H1 (cell line): Measurements from ENCODE around the gene DOP1A. TPM values are rescaled to one million over a fixed set of nuclear protein-coding genes. Genes with fewer than 3 reads are reported as not detected.

Experiments used
- CTCF ChIA-PET: fragments of 300-600 bp; sonication (Branson Sonifier 250); formaldehyde crosslinking; loops from one replicate; lab custom pipeline; 2021; ENCODE audit not compliant: partially characterized antibody; lab: Charles Lee
- POLR2A ChIA-PET: fragments of 300-600 bp; sonication (Branson Sonifier 250); formaldehyde crosslinking; loops from one replicate; lab custom pipeline; 2021; ENCODE audit warnings: inconsistent platforms; ENCODE audit not compliant: partially characterized antibody; lab: Charles Lee
- DNase-seq, 2 experiments: peaks; one replicate each; pipeline versions ENCODE4 v3.0.0 to v3.0.0-alpha.2; 2010 to 2022; ENCODE audit warnings: low spot score in 2 of 2, low read depth in 1 of 2, mixed read lengths in 1 of 2
- FAIRE-seq: peaks from 2 replicates; lab custom pipeline; 2011; peaks lifted over from hg19 to GRCh38; lab: Jason Lieb, UNC
- H2AFZ ChIP-seq: 2 replicates; pipeline ENCODE4 v1.8.1; 2012; ENCODE audit warnings: low read length, inconsistent platforms
- H2AK5ac ChIP-seq: 2 replicates; pipeline ENCODE4 v1.6.1; 2013; ENCODE audit warnings: low read depth, low read length
- H2BK120ac ChIP-seq: replicated peaks from 2 replicates; pipeline ENCODE3; 2013; ENCODE audit warnings: low read depth, low read length, inconsistent platforms
- H2BK12ac ChIP-seq: 2 replicates; pipeline ENCODE4 v1.6.1; 2013; ENCODE audit warnings: low read depth, low read length
- H2BK15ac ChIP-seq: 2 replicates; pipeline ENCODE4 v1.6.1; 2013; ENCODE audit warnings: low read length
- H2BK20ac ChIP-seq: 2 replicates; pipeline ENCODE4 v1.6.1; 2013; ENCODE audit warnings: low read length
- H2BK5ac ChIP-seq: 2 replicates; pipeline ENCODE4 v1.6.1; 2013; ENCODE audit warnings: low read depth, low read length
- H3K14ac ChIP-seq: 2 replicates; pipeline ENCODE4 v1.6.1; 2013; ENCODE audit warnings: inconsistent platforms; ENCODE audit not compliant: insufficient read length
- H3K18ac ChIP-seq: 2 replicates; pipeline ENCODE4 v1.6.1; 2013; ENCODE audit warnings: low read length; ENCODE audit errors: extremely low read depth
- H3K23ac ChIP-seq: 2 replicates; pipeline ENCODE4 v1.6.1; 2013; ENCODE audit warnings: inconsistent platforms; ENCODE audit not compliant: insufficient read length
- H3K23me2 ChIP-seq: 2 replicates; pipeline ENCODE4 v1.6.1; 2013; ENCODE audit warnings: low read depth, low read length
- H3K27ac ChIP-seq: 2 replicates; pipeline ENCODE4 v1.6.1; 2011; ENCODE audit warnings: low read depth, low read length, inconsistent platforms
- H3K27me3 ChIP-seq, 4 experiments: replicated peaks in 1 of 4; 1 replicate in 1 of 4; 2 replicates in 3 of 4; pipeline versions ENCODE4 v1.6.1 to v1.8.1; 2011 to 2013; ENCODE audit warnings: low read length in 3 of 4, mild to moderate bottlenecking in 3 of 4, inconsistent platforms in 2 of 4, mixed read lengths in 2 of 4, moderate library complexity in 1 of 4; ENCODE audit not compliant: control insufficient read depth in 3 of 4, insufficient read depth in 3 of 4; ENCODE audit errors: extremely low read depth in 1 of 4
- H3K36me3 ChIP-seq, 4 experiments: 2 replicates each; pipeline versions ENCODE4 v1.6.1 to v1.8.1; 2011 to 2013; ENCODE audit warnings: mild to moderate bottlenecking in 4 of 4, low read length in 3 of 4, moderate library complexity in 2 of 4, control low read depth in 1 of 4, inconsistent platforms in 1 of 4; ENCODE audit not compliant: insufficient read depth in 4 of 4, control insufficient read depth in 2 of 4
- H3K4ac ChIP-seq: replicated peaks from 2 replicates; pipeline ENCODE3; 2013; ENCODE audit warnings: low read length, low read depth, mixed read lengths, inconsistent platforms; ENCODE audit not compliant: insufficient read length
- H3K4me1 ChIP-seq, 4 experiments: replicated peaks in 1 of 4; 1 replicate in 1 of 4; 2 replicates in 3 of 4; pipeline versions ENCODE4 v1.6.1 to v1.8.1; 2011 to 2013; ENCODE audit warnings: low read length in 3 of 4, inconsistent platforms in 2 of 4, mixed read lengths in 1 of 4; ENCODE audit not compliant: insufficient read depth in 4 of 4, control insufficient read depth in 3 of 4
- H3K4me2 ChIP-seq, 2 experiments: 2 replicates each; pipeline versions ENCODE4 v1.6.1 to v1.8.1; 2011 to 2013; ENCODE audit warnings: low read depth in 2 of 2, low read length in 2 of 2, control low read depth in 1 of 2, inconsistent platforms in 1 of 2, mild to moderate bottlenecking in 1 of 2; ENCODE audit not compliant: insufficient read depth in 1 of 2
- H3K4me3 ChIP-seq, 4 experiments: fragments of 200-600, 300-600 bp in 1 of 4; sonication (generic), shearing (Covaris generic), sonication (Bioruptor Twin) in 1 of 4; 2 replicates each; pipeline versions ENCODE4 v1.5.1 to v1.8.1; 2011 to 2016; ENCODE audit warnings: low read length in 4 of 4, low read depth in 3 of 4, control low read depth in 2 of 4, inconsistent platforms in 2 of 4, mild to moderate bottlenecking in 2 of 4, mixed read lengths in 1 of 4, moderate library complexity in 1 of 4; ENCODE audit not compliant: insufficient read depth in 2 of 4; ENCODE audit errors: extremely low read depth in 1 of 4
- H3K56ac ChIP-seq: replicated peaks from 2 replicates; pipeline ENCODE3; 2013; ENCODE audit warnings: low read depth, mild to moderate bottlenecking, mixed read lengths, low read length, inconsistent platforms; ENCODE audit not compliant: insufficient read length
- H3K79me1 ChIP-seq: 2 replicates; pipeline ENCODE4 v1.6.1; 2013; ENCODE audit warnings: low read depth, low read length, control low read depth
- H3K79me2 ChIP-seq, 2 experiments: 2 replicates each; pipeline versions ENCODE4 v1.6.1 to v1.8.1; 2012 to 2013; ENCODE audit warnings: low read length in 2 of 2, mild to moderate bottlenecking in 2 of 2, inconsistent platforms in 1 of 2; ENCODE audit not compliant: insufficient read depth in 2 of 2, control insufficient read depth in 1 of 2
- H3K9ac ChIP-seq, 4 experiments: replicated peaks in 1 of 4; 1 replicate in 1 of 4; 2 replicates in 3 of 4; pipeline versions ENCODE4 v1.6.1 to v1.8.1; 2011 to 2013; ENCODE audit warnings: low read depth in 3 of 4, low read length in 3 of 4, control low read depth in 2 of 4, mild to moderate bottlenecking in 2 of 4, moderate library complexity in 2 of 4, inconsistent platforms in 1 of 4; ENCODE audit errors: extremely low read depth in 1 of 4
- H3K9me3 ChIP-seq, 2 experiments: 2 replicates each; pipeline versions ENCODE4 v1.6.1 to v1.8.1; 2012 to 2013; ENCODE audit warnings: mild to moderate bottlenecking in 2 of 2, moderate library complexity in 2 of 2, control low read depth in 1 of 2, inconsistent platforms in 1 of 2, low read depth in 1 of 2, low read length in 1 of 2, mixed read lengths in 1 of 2; ENCODE audit not compliant: insufficient read depth in 2 of 2
- H4K20me1 ChIP-seq, 2 experiments: replicated peaks in 1 of 2; 2 replicates each; pipeline versions ENCODE3 to v1.8.1; 2011 to 2013; ENCODE audit warnings: inconsistent platforms in 2 of 2, low read length in 2 of 2, mild to moderate bottlenecking in 1 of 2; ENCODE audit not compliant: insufficient read depth in 2 of 2, control insufficient read depth in 1 of 2
- H4K5ac ChIP-seq: 2 replicates; pipeline ENCODE4 v1.6.1; 2013; ENCODE audit warnings: low read length, low read depth, mixed read lengths, inconsistent platforms; ENCODE audit not compliant: insufficient read length
- H4K8ac ChIP-seq: 2 replicates; pipeline ENCODE4 v1.8.0; 2013; ENCODE audit warnings: mild to moderate bottlenecking, moderate library complexity, low read length, inconsistent platforms; ENCODE audit not compliant: insufficient read depth; ENCODE audit errors: extremely low read depth
- H4K91ac ChIP-seq: replicated peaks from 2 replicates; pipeline ENCODE3; 2013; ENCODE audit warnings: low read length, mixed read lengths, inconsistent platforms; ENCODE audit not compliant: insufficient read length
- CHD1 ChIP-seq: IDR thresholded peaks from 2 replicates; pipeline ENCODE4 v1.6.1; 2012; ENCODE audit warnings: low read depth, low read length, improper control_type of control experiment
- CREB1 ChIP-seq: IDR thresholded peaks from 2 replicates; pipeline ENCODE4 v1.6.1; 2012; ENCODE audit warnings: inconsistent platforms
- JUN ChIP-seq: IDR thresholded peaks from 2 replicates; pipeline ENCODE4 v1.6.1; 2011; ENCODE audit warnings: low read depth, mild to moderate bottlenecking, improper control_type of control experiment, low read length
- KDM1A ChIP-seq: fragments of 200-600, 300-600 bp; sonication (generic); IDR thresholded peaks from 2 replicates; pipeline ENCODE4 v1.7.1; 2016; ENCODE audit warnings: mild to moderate bottlenecking, low read length, borderline replicate concordance
- MAFK ChIP-seq: IDR thresholded peaks from 2 replicates; pipeline ENCODE4 v1.6.1; 2012; ENCODE audit warnings: low read depth, mild to moderate bottlenecking, improper control_type of control experiment, low read length
- NRF1 ChIP-seq: IDR thresholded peaks from 2 replicates; pipeline ENCODE4 v1.6.1; 2011; ENCODE audit warnings: mild to moderate bottlenecking, low read depth, low read length, improper control_type of control experiment
- PHF8 ChIP-seq: fragments of 200-600 bp; sonication (generic); conservative IDR thresholded peaks from 2 replicates; pipeline ENCODE4 v1.7.1; 2012; ENCODE audit warnings: low read depth, mild to moderate bottlenecking, inconsistent platforms, low read length, moderate library complexity
- RAD21 ChIP-seq, 2 experiments: IDR thresholded peaks in 1 of 2; conservative IDR thresholded peaks in 1 of 2; 2 replicates each; pipeline ENCODE4 v1.6.1; 2011; ENCODE audit warnings: low read depth in 2 of 2, low read length in 2 of 2, improper control_type of control experiment in 1 of 2, inconsistent platforms in 1 of 2, mild to moderate bottlenecking in 1 of 2, moderate library complexity in 1 of 2
- RBBP5 ChIP-seq: IDR thresholded peaks from 2 replicates; pipeline ENCODE4 v1.7.1; 2012; ENCODE audit warnings: low read depth, mild to moderate bottlenecking, inconsistent platforms, low read length, moderate library complexity, borderline replicate concordance
- RFX5 ChIP-seq: IDR thresholded peaks from 2 replicates; pipeline ENCODE4 v1.6.1; 2011; ENCODE audit warnings: low read depth, low read length, improper control_type of control experiment, borderline replicate concordance
- SP1 ChIP-seq: IDR thresholded peaks from 2 replicates; pipeline ENCODE4 v1.6.1; 2011; ENCODE audit warnings: low read depth, low read length
- SRF ChIP-seq: IDR thresholded peaks from 2 replicates; pipeline ENCODE4 v1.6.1; 2011; ENCODE audit warnings: mild to moderate bottlenecking, low read depth, low read length, moderate library complexity
- SUZ12 ChIP-seq: fragments of 200-600 bp; sonication (generic); IDR thresholded peaks from 2 replicates; pipeline ENCODE4 v1.6.1; 2012; ENCODE audit warnings: mild to moderate bottlenecking, inconsistent platforms, low read length, moderate library complexity, mixed read lengths
- TEAD4 ChIP-seq: IDR thresholded peaks from 2 replicates; pipeline ENCODE4 v1.6.1; 2012; ENCODE audit warnings: low read depth, low read length, inconsistent platforms, mixed read lengths
- polyA plus RNA-seq, 7 experiments: library from polyadenylated mRNA; depleted of rRNA in 3 of 7; stranded (reverse) in 5 of 7; unstranded in 2 of 7; fragments of >200 nt in 5 of 7; fragments of 200-250 nt in 2 of 7; gene quantifications; 1 replicate in 5 of 7; 2 replicates in 1 of 7; 4 replicates in 1 of 7; pipeline versions ENCODE4 v1.2.1 to v1.2.3, GENCODE V29; 2011 to 2013; ENCODE audit warnings: missing spikeins in 2 of 7, mixed read lengths in 2 of 7
- total RNA-seq: library from RNA; stranded (reverse); fragmentation: NEBNext Ultra II Directional; extraction: Animal tissue kit (Norgen Biotek cat#: 25700); gene quantifications from 2 replicates; pipeline ENCODE4 v1.2.1, GENCODE V29; 2021

The DOP1A gene
- total and polyA plus RNA-seq, 2 of the 8 experiments (the other 6 are each of a cell fraction or from before 2014, with no cell fraction given) = 7.5 to 14.7 TPM

DNA sequence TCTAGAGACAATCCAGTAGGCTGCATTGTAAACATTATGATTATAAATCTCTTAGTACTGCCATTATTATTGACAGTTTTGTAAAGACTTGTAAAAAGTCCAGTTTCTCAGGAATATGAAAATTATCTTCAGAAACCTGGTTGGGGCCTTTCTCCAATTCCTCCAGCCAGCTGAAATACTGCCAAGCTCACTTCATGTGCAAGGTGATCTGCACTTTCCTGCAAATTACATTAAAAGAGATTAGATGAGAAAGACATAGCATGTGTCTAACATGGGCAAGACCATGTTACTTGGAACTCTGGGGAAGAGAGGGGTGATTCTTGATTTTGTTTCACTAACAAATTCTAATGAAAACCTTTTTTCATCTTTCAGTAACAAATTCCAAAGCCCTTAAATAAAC is 101.6 kb downstream of the DOP1A start:
- FAIRE-seq (no peak), DNase-seq (no peak)
- Histone ChIP-seq H3K4me3 (no peak overlapping the region), H4K8ac (no peak overlapping the region), H3K27me3 (no peaks in the 10 kb centered on the region), H3K56ac (no peak overlapping the region), H2BK120ac (no peak overlapping the region), H2BK20ac (no peak overlapping the region), H3K18ac (no peak overlapping the region), H3K14ac (no peak overlapping the region), H3K79me1 (no peaks in the 10 kb centered on the region; the same call in 1 of the 2 replicates), H2BK12ac (no peak overlapping the region), H3K36me3 (peaks cover 9 to 83% (median 57%) of the 10 kb centered on the region in 4 experiments; a peak in 7 of 8 replicates), H3K79me2 (no peaks in the 10 kb centered on the region), H3K4me1 (no peaks in the 10 kb centered on the region), H3K9me3 (no peaks in the 10 kb centered on the region), H2AFZ (no peak overlapping the region), H3K23ac (no peak overlapping the region), H3K9ac (no peak overlapping the region), H2AK5ac (no peak overlapping the region), H2BK15ac (no peak overlapping the region), H3K4ac (no peak overlapping the region), H4K91ac (no peak overlapping the region), H4K5ac (no peak overlapping the region), H3K27ac (no peak overlapping the region), H3K4me2 (no peak overlapping the region), H4K20me1 (peaks cover 0 to 2% of the 10 kb centered on the region in 2 experiments), H3K23me2 (no peaks in the 10 kb centered on the region), H2BK5ac (no peak overlapping the region)
- POLR2A ChIA-PET = no interaction called here
- CTCF ChIA-PET = interaction anchor here (1.1 kb wide), 1 partner anchor 46 kb away, joined by 3 read pairs; no protein-coding TSS in a partner anchor
- TF ChIP-seq RAD21 (IDR thresholded peaks at IDR 0.05 in 1 of 2, conservative IDR thresholded peaks at IDR 0.05 in 1 of 2; ENCODE audit: low read depth in 2 of 2, low read length in 2 of 2) (no peak), PHF8 (no peak), RFX5 (no peak), NRF1 (no peak), SRF (no peak), TEAD4 (no peak), CREB1 (no peak), MAFK (no peak), CHD1 (no peak), KDM1A (no peak), SUZ12 (no peak), JUN (no peak), RBBP5 (no peak), SP1 (no peak)
